NT2/D1 (cell line): ENCODE measurements around the gene SNX13.

Experiments
- DNase-seq: peaks from one replicate; pipeline ENCODE4 v3.0.0-alpha.2; 2011; ENCODE audit warnings: low read depth, low spot score
- H3K27me3 ChIP-seq: 2 replicates; pipeline ENCODE4 v1.6.0; 2011; ENCODE audit warnings: mild to moderate bottlenecking; ENCODE audit not compliant: insufficient read length, insufficient read depth
- H3K36me3 ChIP-seq: 2 replicates; pipeline ENCODE4 v1.6.1; 2011; ENCODE audit warnings: mild to moderate bottlenecking, low read length, mixed read lengths; ENCODE audit not compliant: insufficient read depth, insufficient read length
- H3K4me1 ChIP-seq: 2 replicates; pipeline ENCODE4 v1.5.1; 2011; ENCODE audit not compliant: insufficient read depth, insufficient read length
- H3K4me3 ChIP-seq: 2 replicates; pipeline ENCODE4 v1.5.1; 2011; ENCODE audit warnings: low read depth; ENCODE audit not compliant: insufficient read length
- H3K9ac ChIP-seq: 2 replicates; pipeline ENCODE4 v1.6.0; 2011; ENCODE audit warnings: low read depth; ENCODE audit not compliant: insufficient read length
- H3K9me3 ChIP-seq: 2 replicates; pipeline ENCODE4 v1.5.1; 2011; ENCODE audit warnings: mild to moderate bottlenecking, low read length; ENCODE audit not compliant: insufficient read depth
- SUZ12 ChIP-seq: IDR thresholded peaks from 2 replicates; pipeline ENCODE4 v1.6.1; 2011; ENCODE audit not compliant: insufficient read length, insufficient read depth; ENCODE audit errors: extremely low read depth
- YY1 ChIP-seq: IDR thresholded peaks from 2 replicates; pipeline ENCODE4 v1.6.1; 2011; ENCODE audit not compliant: insufficient read length, insufficient read depth
- ZNF274 ChIP-seq: IDR thresholded peaks from 2 replicates; pipeline ENCODE4 v1.6.1; 2011; ENCODE audit warnings: mild to moderate bottlenecking, low read depth, low read length

SNX13 gene

GRCh38 chr7:17779381-17779780 is 160.9 kb downstream of the SNX13 start:
- H3K9ac ChIP-seq = no peak overlapping the region
- no peak for TF ChIP-seq ZNF274
- TF ChIP-seq SUZ12 = no peak
- no peak for TF ChIP-seq YY1
- H3K4me3 ChIP-seq = no peak overlapping the region
- no peaks in the 10 kb centered on the region for H3K9me3 ChIP-seq
- no peaks in the 10 kb centered on the region for H3K4me1 ChIP-seq
- H3K27me3 ChIP-seq = no peaks in the 10 kb centered on the region
- H3K36me3 ChIP-seq = no peaks in the 10 kb centered on the region
- DNase-seq = no peak

DNA sequence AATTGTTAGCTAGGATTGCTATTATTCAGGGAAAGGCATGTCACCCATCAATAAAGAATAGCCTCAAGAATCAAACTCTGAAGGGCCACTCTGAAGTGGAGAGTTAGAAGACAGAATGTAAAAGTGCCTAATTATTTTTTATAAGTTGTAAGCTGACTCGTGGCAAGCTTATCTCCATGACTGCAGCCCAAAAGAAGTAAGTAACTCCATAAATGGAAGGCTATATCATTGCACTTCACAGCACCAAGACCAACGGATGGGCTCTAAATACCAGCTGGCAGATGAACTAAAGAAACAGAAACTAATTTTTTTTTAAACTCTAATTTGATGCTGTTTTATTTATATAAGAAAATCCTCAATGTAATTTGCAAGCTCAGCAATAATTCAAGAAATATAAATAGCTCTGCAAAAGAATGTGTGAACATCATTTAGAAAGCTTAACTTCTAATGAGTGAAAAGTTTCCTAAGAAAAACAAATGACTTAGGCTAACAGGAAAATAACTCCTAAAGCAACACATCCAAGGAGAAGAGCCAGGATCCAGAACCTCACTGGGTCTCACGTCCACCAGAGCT is 165.5 kb downstream of the SNX13 start:
- Histone ChIP-seq H3K4me3 (no peak overlapping the region), H3K9me3 (no peaks in the 10 kb centered on the region), H3K27me3 (no peaks in the 10 kb centered on the region), H3K36me3 (no peaks in the 10 kb centered on the region), H3K4me1 (no peaks in the 10 kb centered on the region), H3K9ac (no peak overlapping the region)
- TF ChIP-seq YY1 = no peak
- TF ChIP-seq SUZ12 = no peak
- no peak for TF ChIP-seq ZNF274
- DNase-seq = no peak

GRCh38 chr7:17774248-17774647 is 166.0 kb downstream of the SNX13 start:
- H3K9me3 ChIP-seq = no peaks in the 10 kb centered on the region
- no peak for TF ChIP-seq SUZ12
- no peak for TF ChIP-seq YY1
- no peak for TF ChIP-seq ZNF274
- no peak overlapping the region for H3K4me3 ChIP-seq
- no peak overlapping the region for H3K9ac ChIP-seq
- no peaks in the 10 kb centered on the region for H3K4me1 ChIP-seq
- H3K27me3 ChIP-seq = no peaks in the 10 kb centered on the region
- DNase-seq = no peak
- no peaks in the 10 kb centered on the region for H3K36me3 ChIP-seq

GRCh38 chr7:17773289-17773626 is 167.0 kb downstream of the SNX13 start:
- Histone ChIP-seq H3K27me3 (no peaks in the 10 kb centered on the region), H3K9ac (no peak overlapping the region), H3K4me1 (no peaks in the 10 kb centered on the region), H3K36me3 (no peaks in the 10 kb centered on the region), H3K9me3 (no peaks in the 10 kb centered on the region), H3K4me3 (no peak overlapping the region)
- no peak for DNase-seq
- no peak for TF ChIP-seq ZNF274
- no peak for TF ChIP-seq SUZ12
- TF ChIP-seq YY1 = no peak

GRCh38 chr7:17772581-17773288 is 167.6 kb downstream of the SNX13 start:
- no peaks in the 10 kb centered on the region for H3K9me3 ChIP-seq
- no peak for DNase-seq
- H3K27me3 ChIP-seq = no peaks in the 10 kb centered on the region
- H3K4me3 ChIP-seq = no peak overlapping the region
- no peak overlapping the region for H3K9ac ChIP-seq
- H3K4me1 ChIP-seq = no peaks in the 10 kb centered on the region
- TF ChIP-seq ZNF274 (no peak), YY1 (no peak), SUZ12 (no peak)
- no peaks in the 10 kb centered on the region for H3K36me3 ChIP-seq

GRCh38 chr7:17771901-17772408 is 168.3 kb downstream of the SNX13 start:
- H3K9me3 ChIP-seq = no peaks in the 10 kb centered on the region
- TF ChIP-seq ZNF274 (no peak), SUZ12 (no peak), YY1 (no peak)
- no peaks in the 10 kb centered on the region for H3K4me1 ChIP-seq
- no peak overlapping the region for H3K9ac ChIP-seq
- H3K27me3 ChIP-seq = no peaks in the 10 kb centered on the region
- H3K36me3 ChIP-seq = no peaks in the 10 kb centered on the region
- no peak overlapping the region for H3K4me3 ChIP-seq
- DNase-seq = peak; percentile 28

DNA sequence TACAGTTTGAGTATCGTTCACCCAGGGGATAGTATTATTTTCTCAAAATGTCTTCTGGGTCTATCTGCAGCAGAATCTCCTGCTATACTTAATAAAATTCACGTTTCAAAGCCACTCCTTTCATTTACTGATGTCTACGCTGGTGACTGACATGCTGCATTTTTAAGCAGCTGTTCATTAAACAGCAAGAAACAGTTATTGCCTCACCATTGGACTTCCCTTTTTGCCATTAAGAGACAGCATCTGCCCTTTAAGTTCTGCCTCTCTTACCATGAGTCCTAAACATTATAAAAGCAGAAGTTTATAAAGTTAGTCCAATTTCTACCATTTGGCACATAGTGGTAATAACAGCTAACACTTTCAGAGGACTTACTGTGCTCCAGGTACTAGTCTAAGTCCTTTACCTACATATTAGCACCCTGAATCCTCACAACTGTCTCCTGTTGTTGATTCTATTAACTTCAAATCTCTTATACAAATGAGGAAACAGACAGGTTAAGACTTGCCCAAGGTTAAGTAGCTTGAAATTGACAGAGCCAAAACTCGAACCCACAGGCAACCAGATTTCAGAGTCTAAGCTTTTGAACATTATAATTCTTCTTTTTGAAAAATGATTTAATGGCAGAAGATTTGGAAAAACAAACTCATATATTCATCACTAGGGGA is 169.5 kb downstream of the SNX13 start:
- Histone ChIP-seq H3K9ac (no peak overlapping the region), H3K4me3 (no peak overlapping the region), H3K9me3 (no peaks in the 10 kb centered on the region), H3K27me3 (no peaks in the 10 kb centered on the region), H3K4me1 (no peaks in the 10 kb centered on the region), H3K36me3 (no peaks in the 10 kb centered on the region)
- TF ChIP-seq SUZ12 (no peak), YY1 (no peak), ZNF274 (no peak)
- no peak for DNase-seq
